Suprapubic skin (tissue), 3 donors: Measurements from ENCODE around the gene AKR7A2.

Experiments used
- CTCF ChIP-seq, 2 donors: fragments of 200-600 bp in 1 of 2; fragments of 450-650 bp in 1 of 2; sonication (generic) in 1 of 2; IDR thresholded peaks; one replicate each; pipeline ENCODE4 v1.5.1; 2016 to 2019; ENCODE audit warnings: antibody characterized with exemption in 2 of 2, mild to moderate bottlenecking in 1 of 2, moderate library complexity in 1 of 2
- EP300 ChIP-seq: sonication (generic); formaldehyde crosslinking; IDR thresholded peaks from one replicate; pipeline ENCODE4 v1.6.1; 2017; ENCODE audit warnings: antibody characterized with exemption

GRCh38 chr1:19343617-19344350 lies 31.8 kb upstream of the AKR7A2 start:
- TF ChIP-seq CTCF (IDR thresholded peaks at IDR 0.05) (no peak), EP300 (no peak)
